Glutamatergic neuron (in vitro differentiated cells): ENCODE measurements around the gene NEK11. TPM values are rescaled to one million over a fixed set of nuclear protein-coding genes. Genes with fewer than 3 reads are reported as not detected.
A peak's percentile ranks its signal among the peaks of the same experiment; 100 is the strongest.

ENCODE experiments used
- DNase-seq: peaks from one replicate; pipeline ENCODE4 v3.0.0; 2022
- H3K27ac Mint-ChIP-seq: one replicate; pipeline ENCODE4 v1.8.0; 2020; ENCODE audit warnings: mild to moderate bottlenecking, mixed read lengths, inconsistent platforms; ENCODE audit not compliant: unreplicated experiment
- H3K27me3 Mint-ChIP-seq: one replicate; pipeline ENCODE4 v1.8.0; 2020; ENCODE audit warnings: mild to moderate bottlenecking, moderate library complexity, mixed read lengths, inconsistent platforms; ENCODE audit not compliant: unreplicated experiment
- H3K36me3 Mint-ChIP-seq: one replicate; pipeline ENCODE4 v1.8.0; 2020; ENCODE audit warnings: mild to moderate bottlenecking, mixed read lengths, inconsistent platforms; ENCODE audit not compliant: unreplicated experiment
- H3K4me1 Mint-ChIP-seq: one replicate; pipeline ENCODE4 v1.8.0; 2020; ENCODE audit warnings: mild to moderate bottlenecking, low read depth, mixed read lengths, inconsistent platforms; ENCODE audit not compliant: unreplicated experiment
- H3K4me3 Mint-ChIP-seq: one replicate; pipeline ENCODE4 v1.8.0; 2020; ENCODE audit warnings: mild to moderate bottlenecking, mixed read lengths, inconsistent platforms; ENCODE audit not compliant: unreplicated experiment
- H3K9me3 Mint-ChIP-seq: one replicate; pipeline ENCODE4 v1.8.0; 2020; ENCODE audit warnings: mild to moderate bottlenecking, moderate library complexity, mixed read lengths, inconsistent platforms; ENCODE audit not compliant: unreplicated experiment
- CTCF ChIP-seq: fragments of 200-600 bp; sonication (generic); IDR thresholded peaks from one replicate; pipeline ENCODE4 v1.5.0; 2021; ENCODE audit not compliant: partially characterized antibody, unreplicated experiment
- total RNA-seq: library from RNA; stranded (reverse); fragmentation: NEBNext Ultra II Directional; extraction: Animal tissue kit (Norgen Biotek cat#: 25700); gene quantifications from one replicate; pipeline ENCODE4 v1.2.1, GENCODE V29; 2021; ENCODE audit not compliant: unreplicated experiment

NEK11 gene
- total RNA-seq, 1 donor from 2014 or later: 2.5 TPM

GRCh38 chr3:131216330-131216729, 189.7 kb downstream of the NEK11 start:
- TF ChIP-seq CTCF: no peak
- peaks cover 2% of the 10 kb centered on the region for H3K9me3 Mint-ChIP-seq
- no peak overlapping the region for H3K4me3 Mint-ChIP-seq
- no peak overlapping the region for H3K27ac Mint-ChIP-seq
- no peak for DNase-seq
- H3K27me3 Mint-ChIP-seq: peaks cover 4% of the 10 kb centered on the region
- peaks cover 8% of the 10 kb centered on the region for H3K36me3 Mint-ChIP-seq
- H3K4me1 Mint-ChIP-seq: peaks cover 9% of the 10 kb centered on the region

- Mint-ChIP-seq H3K27ac (no peak overlapping the region), H3K36me3 (peaks cover 4% of the 10 kb centered on the region), H3K4me1 (peaks cover 9% of the 10 kb centered on the region), H3K9me3 (peaks cover 1% of the 10 kb centered on the region), H3K4me3 (no peak overlapping the region), H3K27me3 (peaks cover 3% of the 10 kb centered on the region)
- no peak for TF ChIP-seq CTCF
- no peak for DNase-seq
Observed at GRCh38 chr3:131216801-131217200, 190.1 kb downstream of the NEK11 start.

- TF ChIP-seq CTCF: no peak
- Mint-ChIP-seq H3K9me3 (peaks cover 1% of the 10 kb centered on the region), H3K36me3 (no peaks in the 10 kb centered on the region), H3K4me1 (peaks cover 9% of the 10 kb centered on the region), H3K27me3 (peaks cover 1% of the 10 kb centered on the region), H3K4me3 (no peak overlapping the region), H3K27ac (no peak overlapping the region)
- DNase-seq: no peak
Observed at GRCh38 chr3:131217296-131217741, 190.6 kb downstream of the NEK11 start.

- Mint-ChIP-seq H3K4me3 (no peak overlapping the region), H3K27ac (peak overlapping the region; percentile 88), H3K9me3 (no peaks in the 10 kb centered on the region)
Observed at GRCh38 chr3:131218196-131218595, 191.5 kb downstream of the NEK11 start.

GRCh38 chr3:131221731-131222130, 195.1 kb downstream of the NEK11 start:
- Mint-ChIP-seq H3K9me3 (no peaks in the 10 kb centered on the region), H3K4me3 (no peak overlapping the region), H3K4me1 (peaks cover 7% of the 10 kb centered on the region), H3K36me3 (no peaks in the 10 kb centered on the region), H3K27me3 (peaks cover 1% of the 10 kb centered on the region), H3K27ac (no peak overlapping the region)
- TF ChIP-seq CTCF: no peak
- no peak for DNase-seq

More at GRCh38 chr3:131218196-131218595, 191.5 kb downstream of the NEK11 start:
- peaks cover 1% of the 10 kb centered on the region for H3K27me3 Mint-ChIP-seq
- H3K36me3 Mint-ChIP-seq: no peaks in the 10 kb centered on the region
- no peak for DNase-seq
- no peak for TF ChIP-seq CTCF
- H3K4me1 Mint-ChIP-seq: peaks cover 9% of the 10 kb centered on the region
